GM23338 (cell line): Measurements from ENCODE around the gene ASTL. TPM values are rescaled to one million over a fixed set of nuclear protein-coding genes. Genes with fewer than 3 reads are reported as not detected.

Source experiments
- ATAC-seq: fragments of 200-7000 bp; cut with Tn5 transposase; 3 replicates; pipeline ENCODE4 v1.9.1; 2020
- DNase-seq: peaks from one replicate; pipeline ENCODE4 v3.0.0-alpha.2; 2015; ENCODE audit warnings: low spot score
- H2AFZ ChIP-seq: fragments of 200-600 bp; sonication (generic); 2 replicates; pipeline ENCODE4 v1.8.0; 2016; ENCODE audit warnings: antibody characterized with exemption, mild to moderate bottlenecking, moderate library complexity
- H3F3A ChIP-seq: fragments of 200-600 bp; sonication (generic); replicated peaks from 2 replicates; pipeline ENCODE4 v1.8.0; 2017; ENCODE audit warnings: antibody characterized with exemption, mixed run types, low read depth
- H3K27ac ChIP-seq: fragments of 200-600 bp; sonication (generic); 2 replicates; pipeline ENCODE4 v1.6.1; 2016; ENCODE audit warnings: low read depth
- H3K27me3 ChIP-seq: fragments of 200-600 bp; sonication (generic); 2 replicates; pipeline ENCODE4 v1.8.0; 2016; ENCODE audit warnings: mild to moderate bottlenecking, mixed run types, moderate library complexity; ENCODE audit not compliant: insufficient read depth
- H3K36me3 ChIP-seq: fragments of 200-600 bp; sonication (generic); 2 replicates; pipeline ENCODE4 v1.8.0; 2016; ENCODE audit warnings: mild to moderate bottlenecking; ENCODE audit not compliant: insufficient read depth
- H3K4me1 ChIP-seq: fragments of 200-600 bp; sonication (generic); 2 replicates; pipeline ENCODE4 v1.8.0; 2016; ENCODE audit warnings: mild to moderate bottlenecking, moderate library complexity; ENCODE audit not compliant: insufficient read depth
- H3K4me2 ChIP-seq: fragments of 200-600 bp; sonication (generic); 2 replicates; pipeline ENCODE4 v1.7.1; 2017; ENCODE audit warnings: mixed run types
- H3K4me3 ChIP-seq: fragments of 200-600 bp; sonication (generic); 2 replicates; pipeline ENCODE4 v1.6.1; 2016; ENCODE audit warnings: mixed run types
- H3K79me2 ChIP-seq: fragments of 200-600 bp; sonication (generic); replicated peaks from 2 replicates; pipeline ENCODE4 v1.8.0; 2017; ENCODE audit warnings: mild to moderate bottlenecking; ENCODE audit not compliant: insufficient read depth
- H3K9me2 ChIP-seq: fragments of 200-600 bp; sonication (generic); 2 replicates; pipeline ENCODE4 v1.8.0; 2017; ENCODE audit not compliant: insufficient read depth
- H4K20me1 ChIP-seq: fragments of 200-600 bp; sonication (generic); replicated peaks from 2 replicates; pipeline ENCODE4 v1.8.0; 2017; ENCODE audit warnings: mild to moderate bottlenecking; ENCODE audit not compliant: insufficient read depth
- H3K27ac Mint-ChIP-seq: 2 replicates; pipeline ENCODE4 v1.8.0; 2020; ENCODE audit warnings: inconsistent platforms, mild to moderate bottlenecking, moderate library complexity, mixed read lengths
- H3K27me3 Mint-ChIP-seq: 3 replicates; pipeline ENCODE4 v1.8.0; 2022; ENCODE audit warnings: low read depth, mild to moderate bottlenecking, moderate library complexity, mixed read lengths, inconsistent platforms; ENCODE audit not compliant: insufficient read depth, poor library complexity
- H3K36me3 Mint-ChIP-seq: 3 replicates; pipeline ENCODE4 v1.8.0; 2021; ENCODE audit warnings: low read depth, mild to moderate bottlenecking, inconsistent platforms, moderate library complexity, mixed read lengths
- H3K4me1 Mint-ChIP-seq: 3 replicates; pipeline ENCODE4 v1.8.0; 2020; ENCODE audit warnings: mild to moderate bottlenecking, inconsistent platforms, mixed read lengths
- H3K4me3 Mint-ChIP-seq: 3 replicates; pipeline ENCODE4 v1.8.0; 2021; ENCODE audit warnings: moderate library complexity, mild to moderate bottlenecking, inconsistent platforms, mixed read lengths
- H3K9me3 Mint-ChIP-seq: 3 replicates; pipeline ENCODE4 v1.8.0; 2020; ENCODE audit warnings: moderate library complexity, mild to moderate bottlenecking, inconsistent platforms, mixed read lengths
- CREB1 ChIP-seq: fragments of 250-450 bp; sonication (Bioruptor Pico); IDR thresholded peaks from 2 replicates; pipeline ENCODE4 v1.5.0; 2020; ENCODE audit warnings: low read depth, mild to moderate bottlenecking, moderate library complexity
- EZH2 ChIP-seq: fragments of 200-600 bp; sonication (generic); IDR thresholded peaks from one replicate; pipeline ENCODE4 v1.8.0; 2017; ENCODE audit warnings: antibody characterized with exemption, mild to moderate bottlenecking, low read depth; ENCODE audit not compliant: unreplicated experiment
- EZH2phosphoT487 ChIP-seq: fragments of 200-600 bp; sonication (generic); IDR thresholded peaks from one replicate; pipeline ENCODE4 v1.8.1; 2018; ENCODE audit warnings: antibody characterized with exemption; ENCODE audit not compliant: unreplicated experiment
- JUNB ChIP-seq: IDR thresholded peaks from one replicate; pipeline ENCODE4 v1.6.1; 2016; ENCODE audit warnings: antibody characterized with exemption; ENCODE audit not compliant: unreplicated experiment
- POLR2AphosphoS5 ChIP-seq: IDR thresholded peaks from 2 replicates; pipeline ENCODE4 v1.6.1; 2016; ENCODE audit warnings: antibody characterized with exemption, low read depth
- STAT1 ChIP-seq: IDR thresholded peaks from one replicate; pipeline ENCODE4 v1.6.1; 2016; ENCODE audit warnings: antibody characterized with exemption; ENCODE audit not compliant: unreplicated experiment
- ZNF114 ChIP-seq: fragments of 250-450 bp; sonication (Bioruptor Pico); IDR thresholded peaks from 2 replicates; pipeline ENCODE4 v1.5.0; 2020; ENCODE audit warnings: mild to moderate bottlenecking, moderate library complexity
- ZNF331 ChIP-seq: fragments of 250-450 bp; sonication (Bioruptor Pico); IDR thresholded peaks from 2 replicates; pipeline ENCODE4 v1.5.0; 2020; ENCODE audit warnings: low read depth, mild to moderate bottlenecking, moderate library complexity
- polyA plus RNA-seq: library from polyadenylated mRNA; unstranded; fragments of >200 nt; fragmentation: Nextera tagmentation; extraction: Ambion mirVana; gene quantifications from 2 replicates; pipeline ENCODE4 v1.2.1, GENCODE V29; 2016
- total RNA-seq: library from RNA; depleted of rRNA; stranded (reverse); fragments of >200 nt; shearing (Covaris generic); gene quantifications from 2 replicates; pipeline ENCODE4 v1.2.3, GENCODE V29; 2014
- TF ChIP-seq, protein P1 (sequence below): IDR thresholded peaks from 2 replicates; pipeline ENCODE4 v1.6.1; 2016; ENCODE audit warnings: antibody characterized with exemption
- TF ChIP-seq, protein P2 (sequence below), 2 experiments: fragments of 200-600 bp in 1 of 2; sonication (generic) in 1 of 2; conservative IDR thresholded peaks; 2 replicates each; pipeline versions ENCODE4 v1.5.1 to v1.6.1; 2016 to 2017; ENCODE audit warnings: antibody characterized with exemption in 2 of 2, low read depth in 2 of 2, mild to moderate bottlenecking in 2 of 2, moderate library complexity in 1 of 2
- TF ChIP-seq, protein P3 (sequence below): IDR thresholded peaks from one replicate; pipeline ENCODE4 v1.6.1; 2018; ENCODE audit warnings: antibody characterized with exemption; ENCODE audit not compliant: unreplicated experiment
- TF ChIP-seq, protein P4 (sequence below): fragments of 250-450 bp; sonication (Bioruptor Pico); IDR thresholded peaks from 2 replicates; pipeline ENCODE4 v1.5.0; 2020; ENCODE audit warnings: mild to moderate bottlenecking, moderate library complexity

Gene ASTL
- total and polyA plus RNA-seq, 2 experiments from 2014 or later, result 0.23 TPM; not detected in 1

DNA sequence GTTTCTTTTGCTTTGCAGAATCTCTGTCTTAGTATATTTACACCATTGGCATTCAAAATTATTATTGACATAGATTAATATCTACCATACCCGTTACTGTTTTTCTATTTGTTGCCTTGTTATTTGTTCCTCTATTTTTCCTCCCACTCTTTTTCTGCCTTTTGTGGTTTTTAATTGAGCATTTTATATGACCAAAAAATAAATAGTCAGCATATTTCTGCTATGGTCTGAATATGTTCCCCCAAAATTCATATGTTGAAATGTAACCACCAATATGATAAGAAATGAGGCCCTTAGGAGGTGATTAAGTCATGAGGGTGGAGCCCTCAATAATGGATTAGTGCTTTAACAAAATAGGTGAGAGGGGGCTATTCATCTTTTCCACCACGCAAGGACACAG, 57.3 kb downstream of the ASTL start:
- Histone ChIP-seq H3K9me2 (no peaks in the 10 kb centered on the region), H3F3A (no peaks in the 10 kb centered on the region), H3K27ac (no peak overlapping the region), H3K79me2 (no peaks in the 10 kb centered on the region), H3K27me3 (no peaks in the 10 kb centered on the region), H3K4me1 (no peaks in the 10 kb centered on the region), H3K4me2 (no peak overlapping the region), H3K4me3 (no peak overlapping the region), H3K36me3 (no peaks in the 10 kb centered on the region), H2AFZ (no peak overlapping the region), H4K20me1 (no peaks in the 10 kb centered on the region)
- TF ChIP-seq EZH2phosphoT487, result no peak
- TF ChIP-seq JUNB, result no peak
- no peak for TF ChIP-seq EZH2
- TF ChIP-seq, protein P1, sequence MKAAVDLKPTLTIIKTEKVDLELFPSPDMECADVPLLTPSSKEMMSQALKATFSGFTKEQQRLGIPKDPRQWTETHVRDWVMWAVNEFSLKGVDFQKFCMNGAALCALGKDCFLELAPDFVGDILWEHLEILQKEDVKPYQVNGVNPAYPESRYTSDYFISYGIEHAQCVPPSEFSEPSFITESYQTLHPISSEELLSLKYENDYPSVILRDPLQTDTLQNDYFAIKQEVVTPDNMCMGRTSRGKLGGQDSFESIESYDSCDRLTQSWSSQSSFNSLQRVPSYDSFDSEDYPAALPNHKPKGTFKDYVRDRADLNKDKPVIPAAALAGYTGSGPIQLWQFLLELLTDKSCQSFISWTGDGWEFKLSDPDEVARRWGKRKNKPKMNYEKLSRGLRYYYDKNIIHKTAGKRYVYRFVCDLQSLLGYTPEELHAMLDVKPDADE, result no peak
- no peak for TF ChIP-seq ZNF114 (CRISPR knock-in tag)
- no peak for TF ChIP-seq CREB1 (CRISPR knock-in tag)
- TF ChIP-seq, protein P2, sequence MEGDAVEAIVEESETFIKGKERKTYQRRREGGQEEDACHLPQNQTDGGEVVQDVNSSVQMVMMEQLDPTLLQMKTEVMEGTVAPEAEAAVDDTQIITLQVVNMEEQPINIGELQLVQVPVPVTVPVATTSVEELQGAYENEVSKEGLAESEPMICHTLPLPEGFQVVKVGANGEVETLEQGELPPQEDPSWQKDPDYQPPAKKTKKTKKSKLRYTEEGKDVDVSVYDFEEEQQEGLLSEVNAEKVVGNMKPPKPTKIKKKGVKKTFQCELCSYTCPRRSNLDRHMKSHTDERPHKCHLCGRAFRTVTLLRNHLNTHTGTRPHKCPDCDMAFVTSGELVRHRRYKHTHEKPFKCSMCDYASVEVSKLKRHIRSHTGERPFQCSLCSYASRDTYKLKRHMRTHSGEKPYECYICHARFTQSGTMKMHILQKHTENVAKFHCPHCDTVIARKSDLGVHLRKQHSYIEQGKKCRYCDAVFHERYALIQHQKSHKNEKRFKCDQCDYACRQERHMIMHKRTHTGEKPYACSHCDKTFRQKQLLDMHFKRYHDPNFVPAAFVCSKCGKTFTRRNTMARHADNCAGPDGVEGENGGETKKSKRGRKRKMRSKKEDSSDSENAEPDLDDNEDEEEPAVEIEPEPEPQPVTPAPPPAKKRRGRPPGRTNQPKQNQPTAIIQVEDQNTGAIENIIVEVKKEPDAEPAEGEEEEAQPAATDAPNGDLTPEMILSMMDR (conservative IDR thresholded peaks at IDR 0.05; ENCODE audit: low read depth in 2 of 2), result no peak
- TF ChIP-seq, protein P3, sequence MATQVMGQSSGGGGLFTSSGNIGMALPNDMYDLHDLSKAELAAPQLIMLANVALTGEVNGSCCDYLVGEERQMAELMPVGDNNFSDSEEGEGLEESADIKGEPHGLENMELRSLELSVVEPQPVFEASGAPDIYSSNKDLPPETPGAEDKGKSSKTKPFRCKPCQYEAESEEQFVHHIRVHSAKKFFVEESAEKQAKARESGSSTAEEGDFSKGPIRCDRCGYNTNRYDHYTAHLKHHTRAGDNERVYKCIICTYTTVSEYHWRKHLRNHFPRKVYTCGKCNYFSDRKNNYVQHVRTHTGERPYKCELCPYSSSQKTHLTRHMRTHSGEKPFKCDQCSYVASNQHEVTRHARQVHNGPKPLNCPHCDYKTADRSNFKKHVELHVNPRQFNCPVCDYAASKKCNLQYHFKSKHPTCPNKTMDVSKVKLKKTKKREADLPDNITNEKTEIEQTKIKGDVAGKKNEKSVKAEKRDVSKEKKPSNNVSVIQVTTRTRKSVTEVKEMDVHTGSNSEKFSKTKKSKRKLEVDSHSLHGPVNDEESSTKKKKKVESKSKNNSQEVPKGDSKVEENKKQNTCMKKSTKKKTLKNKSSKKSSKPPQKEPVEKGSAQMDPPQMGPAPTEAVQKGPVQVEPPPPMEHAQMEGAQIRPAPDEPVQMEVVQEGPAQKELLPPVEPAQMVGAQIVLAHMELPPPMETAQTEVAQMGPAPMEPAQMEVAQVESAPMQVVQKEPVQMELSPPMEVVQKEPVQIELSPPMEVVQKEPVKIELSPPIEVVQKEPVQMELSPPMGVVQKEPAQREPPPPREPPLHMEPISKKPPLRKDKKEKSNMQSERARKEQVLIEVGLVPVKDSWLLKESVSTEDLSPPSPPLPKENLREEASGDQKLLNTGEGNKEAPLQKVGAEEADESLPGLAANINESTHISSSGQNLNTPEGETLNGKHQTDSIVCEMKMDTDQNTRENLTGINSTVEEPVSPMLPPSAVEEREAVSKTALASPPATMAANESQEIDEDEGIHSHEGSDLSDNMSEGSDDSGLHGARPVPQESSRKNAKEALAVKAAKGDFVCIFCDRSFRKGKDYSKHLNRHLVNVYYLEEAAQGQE, result no peak
- no peak for TF ChIP-seq ZNF331
- TF ChIP-seq, protein P4, sequence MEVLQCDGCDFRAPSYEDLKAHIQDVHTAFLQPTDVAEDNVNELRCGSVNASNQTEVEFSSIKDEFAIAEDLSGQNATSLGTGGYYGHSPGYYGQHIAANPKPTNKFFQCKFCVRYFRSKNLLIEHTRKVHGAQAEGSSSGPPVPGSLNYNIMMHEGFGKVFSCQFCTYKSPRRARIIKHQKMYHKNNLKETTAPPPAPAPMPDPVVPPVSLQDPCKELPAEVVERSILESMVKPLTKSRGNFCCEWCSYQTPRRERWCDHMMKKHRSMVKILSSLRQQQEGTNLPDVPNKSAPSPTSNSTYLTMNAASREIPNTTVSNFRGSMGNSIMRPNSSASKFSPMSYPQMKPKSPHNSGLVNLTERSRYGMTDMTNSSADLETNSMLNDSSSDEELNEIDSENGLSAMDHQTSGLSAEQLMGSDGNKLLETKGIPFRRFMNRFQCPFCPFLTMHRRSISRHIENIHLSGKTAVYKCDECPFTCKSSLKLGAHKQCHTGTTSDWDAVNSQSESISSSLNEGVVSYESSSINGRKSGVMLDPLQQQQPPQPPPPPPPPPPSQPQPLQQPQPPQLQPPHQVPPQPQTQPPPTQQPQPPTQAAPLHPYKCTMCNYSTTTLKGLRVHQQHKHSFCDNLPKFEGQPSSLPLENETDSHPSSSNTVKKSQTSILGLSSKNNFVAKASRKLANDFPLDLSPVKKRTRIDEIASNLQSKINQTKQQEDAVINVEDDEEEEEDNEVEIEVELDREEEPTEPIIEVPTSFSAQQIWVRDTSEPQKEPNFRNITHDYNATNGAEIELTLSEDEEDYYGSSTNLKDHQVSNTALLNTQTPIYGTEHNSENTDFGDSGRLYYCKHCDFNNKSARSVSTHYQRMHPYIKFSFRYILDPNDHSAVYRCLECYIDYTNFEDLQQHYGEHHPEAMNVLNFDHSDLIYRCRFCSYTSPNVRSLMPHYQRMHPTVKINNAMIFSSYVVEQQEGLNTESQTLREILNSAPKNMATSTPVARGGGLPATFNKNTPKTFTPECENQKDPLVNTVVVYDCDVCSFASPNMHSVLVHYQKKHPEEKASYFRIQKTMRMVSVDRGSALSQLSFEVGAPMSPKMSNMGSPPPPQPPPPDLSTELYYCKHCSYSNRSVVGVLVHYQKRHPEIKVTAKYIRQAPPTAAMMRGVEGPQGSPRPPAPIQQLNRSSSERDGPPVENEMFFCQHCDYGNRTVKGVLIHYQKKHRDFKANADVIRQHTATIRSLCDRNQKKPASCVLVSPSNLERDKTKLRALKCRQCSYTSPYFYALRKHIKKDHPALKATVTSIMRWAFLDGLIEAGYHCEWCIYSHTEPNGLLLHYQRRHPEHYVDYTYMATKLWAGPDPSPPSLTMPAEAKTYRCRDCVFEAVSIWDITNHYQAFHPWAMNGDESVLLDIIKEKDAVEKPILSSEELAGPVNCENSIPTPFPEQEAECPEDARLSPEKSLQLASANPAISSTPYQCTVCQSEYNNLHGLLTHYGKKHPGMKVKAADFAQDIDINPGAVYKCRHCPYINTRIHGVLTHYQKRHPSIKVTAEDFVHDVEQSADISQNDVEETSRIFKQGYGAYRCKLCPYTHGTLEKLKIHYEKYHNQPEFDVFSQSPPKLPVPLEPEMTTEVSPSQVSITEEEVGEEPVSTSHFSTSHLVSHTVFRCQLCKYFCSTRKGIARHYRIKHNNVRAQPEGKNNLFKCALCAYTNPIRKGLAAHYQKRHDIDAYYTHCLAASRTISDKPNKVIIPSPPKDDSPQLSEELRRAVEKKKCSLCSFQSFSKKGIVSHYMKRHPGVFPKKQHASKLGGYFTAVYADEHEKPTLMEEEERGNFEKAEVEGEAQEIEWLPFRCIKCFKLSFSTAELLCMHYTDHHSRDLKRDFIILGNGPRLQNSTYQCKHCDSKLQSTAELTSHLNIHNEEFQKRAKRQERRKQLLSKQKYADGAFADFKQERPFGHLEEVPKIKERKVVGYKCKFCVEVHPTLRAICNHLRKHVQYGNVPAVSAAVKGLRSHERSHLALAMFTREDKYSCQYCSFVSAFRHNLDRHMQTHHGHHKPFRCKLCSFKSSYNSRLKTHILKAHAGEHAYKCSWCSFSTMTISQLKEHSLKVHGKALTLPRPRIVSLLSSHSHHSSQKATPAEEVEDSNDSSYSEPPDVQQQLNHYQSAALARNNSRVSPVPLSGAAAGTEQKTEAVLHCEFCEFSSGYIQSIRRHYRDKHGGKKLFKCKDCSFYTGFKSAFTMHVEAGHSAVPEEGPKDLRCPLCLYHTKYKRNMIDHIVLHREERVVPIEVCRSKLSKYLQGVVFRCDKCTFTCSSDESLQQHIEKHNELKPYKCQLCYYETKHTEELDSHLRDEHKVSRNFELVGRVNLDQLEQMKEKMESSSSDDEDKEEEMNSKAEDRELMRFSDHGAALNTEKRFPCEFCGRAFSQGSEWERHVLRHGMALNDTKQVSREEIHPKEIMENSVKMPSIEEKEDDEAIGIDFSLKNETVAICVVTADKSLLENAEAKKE (CRISPR knock-in tag), result no peak
- TF ChIP-seq POLR2AphosphoS5, result no peak
- no peak for TF ChIP-seq STAT1
- Mint-ChIP-seq H3K36me3 (no peaks in the 10 kb centered on the region), H3K9me3 (no peaks in the 10 kb centered on the region), H3K27me3 (peaks cover 4% of the 10 kb centered on the region), H3K4me3 (no peak overlapping the region), H3K4me1 (no peaks in the 10 kb centered on the region), H3K27ac (no peak overlapping the region)
- DNase-seq, result no peak
- no peak for ATAC-seq
